Chondrocyte (in vitro differentiated cells): ENCODE results near the gene STAMBP. TPM values are rescaled to one million over a fixed set of nuclear protein-coding genes. Genes with fewer than 3 reads are reported as not detected.
"Not testable (repeated sequence)": the region's sequence is repeated elsewhere in the genome, so short reads cannot be mapped to it uniquely, and the experiment has no call there.

Experiments used
- DNase-seq: peaks from one replicate; pipeline ENCODE4 v3.0.0; 2021; ENCODE audit warnings: mixed read lengths, low spot score
- H3K27ac Mint-ChIP-seq: one replicate; pipeline ENCODE4 v1.8.0; 2021; ENCODE audit warnings: mild to moderate bottlenecking, moderate library complexity, mixed read lengths; ENCODE audit not compliant: unreplicated experiment
- H3K27me3 Mint-ChIP-seq: 2 replicates; pipeline ENCODE4 v1.8.0; 2021; ENCODE audit warnings: low read depth, mixed read lengths
- H3K36me3 Mint-ChIP-seq: 2 replicates; pipeline ENCODE4 v1.8.0; 2021; ENCODE audit warnings: low read depth, mixed read lengths
- H3K4me1 Mint-ChIP-seq: 2 replicates; pipeline ENCODE4 v1.8.0; 2021; ENCODE audit warnings: low read depth, mild to moderate bottlenecking, mixed read lengths
- H3K4me3 Mint-ChIP-seq: one replicate; pipeline ENCODE4 v1.8.0; 2021; ENCODE audit warnings: mild to moderate bottlenecking, moderate library complexity, mixed read lengths; ENCODE audit not compliant: unreplicated experiment
- H3K9me3 Mint-ChIP-seq: 2 replicates; pipeline ENCODE4 v1.8.0; 2021; ENCODE audit warnings: low read depth, mixed read lengths
- CTCF ChIP-seq: fragments of 200-600 bp; sonication (generic); IDR thresholded peaks from 2 replicates; pipeline ENCODE4 v1.5.0; 2021; ENCODE audit warnings: antibody characterized with exemption, mild to moderate bottlenecking, moderate library complexity
- long read RNA-seq: library from polyadenylated mRNA; stranded (forward); transcript quantifications from one replicate; pipeline ENCODE4 v2.0.0, GENCODE V29; 2021
- total RNA-seq: library from RNA; stranded (reverse); gene quantifications from 3 replicates; pipeline ENCODE4 v1.2.1, GENCODE V29; 2021

STAMBP gene
- total RNA-seq, result 29.3 to 32.6 TPM (median 32.1 TPM) in 3 replicates
- long read RNA-seq, full-length matches to known transcripts, result 38 of 58 reads
- long read RNA-seq, partial matches to known transcripts, result 2 of 58 reads
- long read RNA-seq, other reads (novel, unspliced or antisense), result 18 of 58 reads

- peaks cover 38% of the 10 kb centered on the region for H3K4me1 Mint-ChIP-seq
- TF ChIP-seq CTCF, result peak; percentile 12
- H3K4me3 Mint-ChIP-seq, result peak within 1 kb of the TSS; percentile 97
- peaks cover 5% of the 10 kb centered on the region for H3K9me3 Mint-ChIP-seq
- H3K36me3 Mint-ChIP-seq, result peaks cover 6% of the 10 kb centered on the region
- DNase-seq, result peak; percentile 96
- H3K27me3 Mint-ChIP-seq, result no peaks in the 10 kb centered on the region
- H3K27ac Mint-ChIP-seq, result peak within 1 kb of the TSS; percentile 99
Measured at GRCh38 chr2:73828818-73829570, at the start of gene STAMBP. Gene STAMBP, plus strand, starts transcription at chr2:73828961. Its CDS starts 1,896 bp downstream, at chr2:73830857.

- Mint-ChIP-seq H3K27ac (peak within 1 kb of the TSS; percentile 97), H3K4me1 (peaks cover 31% of the 10 kb centered on the region), H3K36me3 (peaks cover 11% of the 10 kb centered on the region), H3K4me3 (peak within 1 kb of the TSS; percentile 90), H3K27me3 (no peaks in the 10 kb centered on the region), H3K9me3 (no peaks in the 10 kb centered on the region)
- peak; percentile 92 for TF ChIP-seq CTCF
- DNase-seq, result peak; percentile 97
Measured at GRCh38 chr2:73779467-73780236, 49.1 kb upstream of the STAMBP start, which contains the start of gene DUSP11. Gene DUSP11, minus strand, starts transcription at chr2:73780103. Its CDS starts 129 bp downstream, at chr2:73779974.

- no peaks in the 10 kb centered on the region for H3K27me3 Mint-ChIP-seq
- peak overlapping the region; percentile 97 for H3K27ac Mint-ChIP-seq
- peak; percentile 65 for TF ChIP-seq CTCF
- H3K4me1 Mint-ChIP-seq, result peaks cover 31% of the 10 kb centered on the region
- H3K36me3 Mint-ChIP-seq, result peaks cover 9% of the 10 kb centered on the region
- H3K4me3 Mint-ChIP-seq, result peak overlapping the region; percentile 90
- no peak for DNase-seq
- no peaks in the 10 kb centered on the region for H3K9me3 Mint-ChIP-seq
Measured at GRCh38 chr2:73780237-73780582, 48.6 kb upstream of the STAMBP start.

GRCh38 chr2:73783402-73783801, 45.4 kb upstream of the STAMBP start:
- not testable (repeated sequence) for H3K4me3 Mint-ChIP-seq, H3K27ac Mint-ChIP-seq, H3K9me3 Mint-ChIP-seq, H3K36me3 Mint-ChIP-seq, DNase-seq, H3K27me3 Mint-ChIP-seq
- peaks cover 13% of the 10 kb centered on the region for H3K4me1 Mint-ChIP-seq

- H3K4me1 Mint-ChIP-seq, H3K27me3 Mint-ChIP-seq, H3K4me3 Mint-ChIP-seq, H3K36me3 Mint-ChIP-seq, H3K9me3 Mint-ChIP-seq, H3K27ac Mint-ChIP-seq, DNase-seq: not testable (repeated sequence)
Measured at GRCh38 chr2:73783883-73784282, 44.9 kb upstream of the STAMBP start, which contains the start of gene C2orf78. Gene C2orf78, plus strand, starts transcription at chr2:73784183. Its CDS starts 127 bp downstream, at chr2:73784310.

GRCh38 chr2:73811878-73812277, 16.9 kb upstream of the STAMBP start:
- DNase-seq, result no peak
- no peaks in the 10 kb centered on the region for H3K36me3 Mint-ChIP-seq
- no peaks in the 10 kb centered on the region for H3K4me1 Mint-ChIP-seq
- no peak overlapping the region for H3K4me3 Mint-ChIP-seq
- TF ChIP-seq CTCF, result no peak
- no peaks in the 10 kb centered on the region for H3K9me3 Mint-ChIP-seq
- H3K27ac Mint-ChIP-seq, result no peak overlapping the region
- H3K27me3 Mint-ChIP-seq, result peaks cover 30% of the 10 kb centered on the region
